IMR-90 (cell line): ENCODE results near the gene AFAP1L2. TPM values are rescaled to one million over a fixed set of nuclear protein-coding genes. Genes with fewer than 3 reads are reported as not detected.

Source experiments
- ATAC-seq: fragments of 200-7000 bp; cut with Tn5 transposase; 2 replicates; pipeline ENCODE4 v1.9.1; 2020; ENCODE audit warnings: low read depth, mild to moderate bottlenecking, moderate library complexity
- BruUV-seq: library from RNA; stranded (reverse); fragments of 400-500 nt; replicated peaks from 2 replicates; lab custom pipeline; 2021; lab: Mats Ljungman, UMichigan
- CTCF ChIA-PET: fragments of 300-600 bp; formaldehyde crosslinking; extraction: SDS; loops from one replicate; lab custom pipeline; 2021; ENCODE audit warnings: antibody characterized with exemption; lab: Yijun Ruan, JAX
- POLR2A ChIA-PET: fragments of 300-600 bp; sonication (Branson Sonifier 250); formaldehyde crosslinking; loops from one replicate; lab custom pipeline; 2022; ENCODE audit warnings: antibody characterized with exemption; ENCODE audit not compliant: unreplicated experiment; lab: Charles Lee
- DNase-seq: peaks from one replicate; pipeline ENCODE4 v3.0.0; 2013
- H2AFZ ChIP-seq: replicated peaks from 2 replicates; pipeline ENCODE3; 2013; ENCODE audit warnings: low read length, mild to moderate bottlenecking; ENCODE audit not compliant: poor library complexity
- H2AK5ac ChIP-seq: 2 replicates; pipeline ENCODE4 v1.6.1; 2013; ENCODE audit warnings: low read depth, low read length, inconsistent platforms
- H2AK9ac ChIP-seq: replicated peaks from 2 replicates; pipeline ENCODE3; 2013; ENCODE audit warnings: mild to moderate bottlenecking, low read depth, low read length, moderate library complexity; ENCODE audit not compliant: poor library complexity
- H2BK120ac ChIP-seq: 2 replicates; pipeline ENCODE4 v1.6.1; 2013; ENCODE audit warnings: low read depth, low read length, inconsistent platforms
- H2BK15ac ChIP-seq: 3 replicates; pipeline ENCODE4 v1.6.1; 2013; ENCODE audit warnings: low read depth, low read length, inconsistent platforms
- H2BK20ac ChIP-seq: 2 replicates; pipeline ENCODE4 v1.6.1; 2013; ENCODE audit warnings: low read depth, mild to moderate bottlenecking, inconsistent platforms, low read length, moderate library complexity
- H2BK5ac ChIP-seq: 2 replicates; pipeline ENCODE4 v1.6.1; 2013; ENCODE audit warnings: mild to moderate bottlenecking, low read depth, low read length, inconsistent platforms; ENCODE audit not compliant: poor library complexity, severe bottlenecking
- H3K14ac ChIP-seq: replicated peaks from 2 replicates; pipeline ENCODE4 v1.6.1; 2013; ENCODE audit warnings: low read depth, low read length, inconsistent platforms
- H3K18ac ChIP-seq: 2 replicates; pipeline ENCODE4 v1.6.1; 2013; ENCODE audit warnings: low read depth, low read length, control low read depth
- H3K23ac ChIP-seq: 2 replicates; pipeline ENCODE4 v1.6.1; 2013; ENCODE audit warnings: low read depth, low read length, inconsistent platforms
- H3K27ac ChIP-seq: 2 replicates; pipeline ENCODE4 v1.5.1; 2013; ENCODE audit warnings: mild to moderate bottlenecking, control low read depth, low read length; ENCODE audit not compliant: insufficient read depth
- H3K27me3 ChIP-seq: 2 replicates; pipeline ENCODE4 v1.6.1; 2013; ENCODE audit warnings: low read length; ENCODE audit not compliant: control insufficient read depth, insufficient read depth
- H3K36me3 ChIP-seq: 2 replicates; pipeline ENCODE4 v1.6.1; 2013; ENCODE audit warnings: low read length, mixed read lengths; ENCODE audit not compliant: control insufficient read depth, insufficient read depth
- H3K4ac ChIP-seq: 2 replicates; pipeline ENCODE4 v1.6.1; 2013; ENCODE audit warnings: low read depth, low read length, inconsistent platforms
- H3K4me1 ChIP-seq: 2 replicates; pipeline ENCODE4 v1.6.1; 2013; ENCODE audit warnings: low read length, mixed read lengths; ENCODE audit not compliant: control insufficient read depth, insufficient read depth
- H3K4me2 ChIP-seq: 2 replicates; pipeline ENCODE4 v1.6.1; 2013; ENCODE audit warnings: low read depth, mild to moderate bottlenecking, control low read depth, low read length, moderate library complexity
- H3K4me3 ChIP-seq: 2 replicates; pipeline ENCODE4 v1.5.1; 2013; ENCODE audit warnings: low read depth, mild to moderate bottlenecking, control low read depth, low read length, moderate library complexity; ENCODE audit not compliant: insufficient read depth
- H3K56ac ChIP-seq: 2 replicates; pipeline ENCODE4 v1.6.1; 2013; ENCODE audit warnings: low read length, inconsistent platforms; ENCODE audit not compliant: insufficient read depth; ENCODE audit errors: extremely low read depth
- H3K79me1 ChIP-seq, 2 experiments: 2 replicates each; pipeline ENCODE4 v1.6.1; 2013; ENCODE audit warnings: low read length in 2 of 2, inconsistent platforms in 1 of 2, low read depth in 1 of 2
- H3K9ac ChIP-seq: 2 replicates; pipeline ENCODE4 v1.6.1; 2013; ENCODE audit warnings: low read depth, low read length, control low read depth
- H3K9me1 ChIP-seq: 2 replicates; pipeline ENCODE4 v1.6.1; 2013; ENCODE audit warnings: low read length, inconsistent platforms; ENCODE audit not compliant: insufficient read depth
- H3K9me3 ChIP-seq: 2 replicates; pipeline ENCODE4 v1.6.1; 2013; ENCODE audit warnings: low read length; ENCODE audit not compliant: control insufficient read depth, insufficient read depth
- H4K20me1 ChIP-seq: 2 replicates; pipeline ENCODE4 v1.6.1; 2013; ENCODE audit warnings: low read length, inconsistent platforms; ENCODE audit not compliant: insufficient read depth
- H4K5ac ChIP-seq: 2 replicates; pipeline ENCODE4 v1.6.1; 2013; ENCODE audit warnings: mild to moderate bottlenecking, low read depth, low read length, control low read depth
- H4K8ac ChIP-seq, 2 experiments: 2 replicates each; pipeline ENCODE4 v1.6.1; 2013; ENCODE audit warnings: low read depth in 2 of 2, low read length in 2 of 2, control low read depth in 1 of 2, inconsistent platforms in 1 of 2
- H4K91ac ChIP-seq: 2 replicates; pipeline ENCODE4 v1.6.1; 2013; ENCODE audit warnings: low read depth, low read length, inconsistent platforms; ENCODE audit not compliant: insufficient read depth
- BHLHE40 ChIP-seq: fragments of 150-350 bp; IDR thresholded peaks from 2 replicates; pipeline ENCODE4 v1.6.1; 2016; ENCODE audit warnings: mild to moderate bottlenecking, low read depth, low read length
- CEBPB ChIP-seq: IDR thresholded peaks from 2 replicates; pipeline ENCODE4 v1.6.1; 2012; ENCODE audit warnings: low read depth, low read length, improper control_type of control experiment
- CHD1 ChIP-seq: IDR thresholded peaks from 2 replicates; pipeline ENCODE4 v1.6.1; 2012; ENCODE audit warnings: low read depth, low read length, improper control_type of control experiment
- CTCF ChIP-seq: conservative IDR thresholded peaks from 2 replicates; pipeline ENCODE4 v1.5.1; 2012; ENCODE audit warnings: mild to moderate bottlenecking, low read depth, low read length, improper control_type of control experiment
- ELK1 ChIP-seq: fragments of 150-350 bp; IDR thresholded peaks from 2 replicates; pipeline ENCODE4 v1.6.1; 2016; ENCODE audit warnings: low read depth, mild to moderate bottlenecking, low read length, moderate library complexity, borderline replicate concordance
- FOS ChIP-seq: fragments of 150-350 bp; IDR thresholded peaks from 2 replicates; pipeline ENCODE4 v1.6.1; 2016; ENCODE audit warnings: low read depth, low read length
- MAFK ChIP-seq: IDR thresholded peaks from 2 replicates; pipeline ENCODE4 v1.6.1; 2012; ENCODE audit warnings: low read depth, low read length, improper control_type of control experiment
- MAZ ChIP-seq: IDR thresholded peaks from 2 replicates; pipeline ENCODE4 v1.6.1; 2012; ENCODE audit warnings: low read depth, mild to moderate bottlenecking, low read length, improper control_type of control experiment, moderate library complexity, borderline replicate concordance
- MXI1 ChIP-seq: IDR thresholded peaks from 2 replicates; pipeline ENCODE4 v1.6.1; 2012; ENCODE audit warnings: low read depth, mild to moderate bottlenecking, low read length, moderate library complexity, borderline replicate concordance
- NFE2L2 ChIP-seq: fragments of 150-350 bp; IDR thresholded peaks from 2 replicates; pipeline ENCODE4 v1.6.1; 2016; ENCODE audit warnings: low read depth, mild to moderate bottlenecking, low read length
- POLR2A ChIP-seq: IDR thresholded peaks from 2 replicates; pipeline ENCODE4 v1.6.1; 2012; ENCODE audit warnings: mild to moderate bottlenecking, low read depth, low read length
- RAD21 ChIP-seq: IDR thresholded peaks from 2 replicates; pipeline ENCODE4 v1.6.1; 2012; ENCODE audit warnings: low read length, improper control_type of control experiment
- RCOR1 ChIP-seq: IDR thresholded peaks from 2 replicates; pipeline ENCODE4 v1.6.1; 2012; ENCODE audit warnings: mild to moderate bottlenecking, low read length, improper control_type of control experiment; ENCODE audit not compliant: insufficient replicate concordance
- RFX5 ChIP-seq: IDR thresholded peaks from 2 replicates; pipeline ENCODE4 v1.8.0; 2012; ENCODE audit warnings: low read depth, mild to moderate bottlenecking, low read length, moderate library complexity
- SMC3 ChIP-seq: fragments of 150-350 bp; IDR thresholded peaks from 2 replicates; pipeline ENCODE4 v1.6.1; 2016; ENCODE audit warnings: low read depth, mild to moderate bottlenecking, antibody characterized with exemption, low read length, moderate library complexity
- USF2 ChIP-seq: fragments of 150-350 bp; IDR thresholded peaks from 2 replicates; pipeline ENCODE4 v1.6.1; 2017; ENCODE audit warnings: mild to moderate bottlenecking, antibody characterized with exemption, low read length, low read depth
- WGBS, 2 experiments: methylation state at CpG; one replicate each; pipeline versions ENCODE4 v1.1.5 to v1.1.7; 2013; ENCODE audit warnings: missing lambda C conversion rate in 2 of 2; ENCODE audit not compliant: insufficient read length in 1 of 2; ENCODE audit errors: extremely low coverage in 2 of 2; 5-methylcytosine and 5-hydroxymethylcytosine counted together
- dilution Hi-C: fragments of 300-500 bp; cut with HindIII; formaldehyde crosslinking; loops from one replicate; pipeline ENCODE4 v1.14.3; 2018; ENCODE audit warnings: low sequenced_read_pairs; ENCODE audit not compliant: unreplicated experiment
- in situ Hi-C: fragments of 300-500 bp; cut with MboI; formaldehyde crosslinking; loops from 3 replicates; pipeline ENCODE4 v1.14.3; 2019; ENCODE audit warnings: low sequenced_read_pairs, inconsistent platforms, mixed read lengths
- intact Hi-C: fragments of 100-400 bp; cut with micrococcal nuclease; formaldehyde crosslinking; loops from 2 replicates; pipeline ENCODE4 v1.10.0; 2022
- polyA plus RNA-seq, 3 experiments: library from polyadenylated mRNA; depleted of rRNA; stranded (reverse); fragments of >200 nt; gene quantifications; 2 replicates each; pipeline ENCODE4 v1.2.3, GENCODE V29; 2012; ENCODE audit warnings: low replicate concordance in 1 of 3
- total RNA-seq: library from RNA; depleted of rRNA; stranded (reverse); fragments of >200 nt; gene quantifications from 2 replicates; pipeline ENCODE4 v1.2.3, GENCODE V29; 2012

Gene AFAP1L2
- total and polyA plus RNA-seq, 2 of the 4 experiments (the other 2 are of a cell fraction) = under 0.01 to 0.10 TPM

- Histone ChIP-seq H4K8ac (no peak overlapping the region), H3K18ac (no peak overlapping the region), H3K56ac (no peak overlapping the region), H3K79me1 (no peaks in the 10 kb centered on the region), H4K20me1 (no peaks in the 10 kb centered on the region), H2AK5ac (no peak overlapping the region), H3K9ac (no peak overlapping the region), H4K91ac (no peak overlapping the region), H3K36me3 (no peaks in the 10 kb centered on the region), H3K14ac (no peak overlapping the region), H2BK120ac (no peak overlapping the region), H3K4ac (no peak overlapping the region), H2AFZ (no peak overlapping the region), H2BK20ac (no peak overlapping the region), H3K9me1 (no peaks in the 10 kb centered on the region), H2BK5ac (no peak overlapping the region), H2BK15ac (no peak overlapping the region), H4K5ac (no peak overlapping the region), H3K4me3 (no peak overlapping the region), H3K9me3 (no peaks in the 10 kb centered on the region), H3K4me2 (no peak overlapping the region), H3K23ac (no peak overlapping the region), H3K4me1 (no peaks in the 10 kb centered on the region), H3K27ac (no peak overlapping the region), H2AK9ac (no peak overlapping the region), H3K27me3 (peaks cover 24% of the 10 kb centered on the region; the same call in 1 of the 2 replicates)
- 53% methylated on average over 3 of the region's 6 CpGs; no CpG with 5 or more reads in 1 of the 2 experiments for WGBS, 2 experiments
- ATAC-seq = no peak
- POLR2A ChIA-PET = no interaction called here
- in situ Hi-C loops = no loop called here
- intact Hi-C loops = no loop called here
- no TSS peak for BruUV-seq
- TF ChIP-seq BHLHE40 (no peak), POLR2A (no peak), CHD1 (no peak), CEBPB (no peak), RFX5 (no peak), MXI1 (no peak), FOS (no peak), MAFK (no peak), USF2 (no peak), NFE2L2 (no peak), MAZ (no peak), ELK1 (no peak), CTCF (no peak), RAD21 (no peak), RCOR1 (no peak), SMC3 (no peak)
- dilution Hi-C loops = no loop called here
- no peak for DNase-seq
- CTCF ChIA-PET = no interaction called here
Observed at GRCh38 chr10:114250236-114250635, 154.1 kb downstream of the AFAP1L2 start.
